Neural progenitor cell (in vitro differentiated cells): ENCODE results near the gene TBX10. TPM values are rescaled to one million over a fixed set of nuclear protein-coding genes. Genes with fewer than 3 reads are reported as not detected.

Source experiments
- DNase-seq: peaks from one replicate; pipeline ENCODE4 v3.0.0-alpha.2; 2016; ENCODE audit warnings: low spot score
- H2AFZ ChIP-seq: fragments of 200-600 bp; sonication (generic); replicated peaks from 2 replicates; pipeline ENCODE4 v1.6.1; 2016; ENCODE audit warnings: antibody characterized with exemption
- H3F3A ChIP-seq: fragments of 200-600 bp; sonication (generic); 2 replicates; pipeline ENCODE4 v1.6.1; 2016; ENCODE audit warnings: antibody characterized with exemption, low read depth
- H3K27ac ChIP-seq: fragments of 200-600 bp; sonication (generic); 2 replicates; pipeline ENCODE4 v1.5.1; 2016; ENCODE audit warnings: mild to moderate bottlenecking
- H3K27me3 ChIP-seq: fragments of 200-600 bp; sonication (generic); 2 replicates; pipeline ENCODE4 v1.6.1; 2016; ENCODE audit warnings: mild to moderate bottlenecking, moderate library complexity
- H3K36me3 ChIP-seq: fragments of 200-600 bp; sonication (generic); 2 replicates; pipeline ENCODE4 v1.5.1; 2016
- H3K4me1 ChIP-seq: fragments of 200-600 bp; sonication (generic); 2 replicates; pipeline ENCODE4 v1.6.1; 2016; ENCODE audit warnings: mixed run types
- H3K4me2 ChIP-seq: fragments of 200-600 bp; sonication (generic); 2 replicates; pipeline ENCODE4 v1.6.1; 2016
- H3K4me3 ChIP-seq: fragments of 200-600 bp; sonication (generic); 2 replicates; pipeline ENCODE4 v1.5.1; 2016
- H3K79me2 ChIP-seq: fragments of 200-600 bp; sonication (generic); 2 replicates; pipeline ENCODE4 v1.6.1; 2016; ENCODE audit warnings: low read depth
- H3K9ac ChIP-seq: fragments of 200-600 bp; sonication (generic); 2 replicates; pipeline ENCODE4 v1.6.1; 2016
- H3K9me3 ChIP-seq: fragments of 200-600 bp; sonication (generic); 2 replicates; pipeline ENCODE4 v1.5.1; 2016; ENCODE audit warnings: low read depth
- H4K20me1 ChIP-seq: fragments of 200-600 bp; sonication (generic); 2 replicates; pipeline ENCODE4 v1.6.1; 2016; ENCODE audit warnings: low read depth
- H3K27ac Mint-ChIP-seq: 3 replicates; pipeline ENCODE4 v1.8.0; 2021; ENCODE audit warnings: mixed read lengths
- H3K27me3 Mint-ChIP-seq: 2 replicates; pipeline ENCODE4 v1.8.0; 2022; ENCODE audit warnings: low read depth, mild to moderate bottlenecking, inconsistent platforms, moderate library complexity, mixed read lengths; ENCODE audit not compliant: insufficient read depth
- H3K36me3 Mint-ChIP-seq: 3 replicates; pipeline ENCODE4 v1.8.0; 2021; ENCODE audit warnings: mixed read lengths
- H3K4me1 Mint-ChIP-seq: 3 replicates; pipeline ENCODE4 v1.8.0; 2021; ENCODE audit warnings: mixed read lengths
- H3K4me3 Mint-ChIP-seq: 3 replicates; pipeline ENCODE4 v1.8.0; 2021; ENCODE audit warnings: mild to moderate bottlenecking, moderate library complexity, mixed read lengths
- H3K9me3 Mint-ChIP-seq: 3 replicates; pipeline ENCODE4 v1.8.0; 2020; ENCODE audit warnings: mixed read lengths
- EZH2 ChIP-seq: fragments of 200-600 bp; sonication (generic); IDR thresholded peaks from 2 replicates; pipeline ENCODE4 v1.6.1; 2017; ENCODE audit warnings: antibody characterized with exemption, mild to moderate bottlenecking, moderate library complexity
- EZH2phosphoT487 ChIP-seq: fragments of 200-600 bp; sonication (generic); IDR thresholded peaks from 2 replicates; pipeline ENCODE4 v1.6.1; 2017; ENCODE audit warnings: antibody characterized with exemption
- total RNA-seq: library from RNA; depleted of rRNA; stranded (reverse); fragments of >200 nt; gene quantifications from 2 replicates; pipeline ENCODE4 v1.2.3, GENCODE V29; 2015; ENCODE audit warnings: low replicate concordance
- TF ChIP-seq, protein P1 (sequence below): fragments of 200-600 bp; sonication (generic); IDR thresholded peaks from 2 replicates; pipeline ENCODE4 v1.5.1; 2017; ENCODE audit warnings: antibody characterized with exemption, mild to moderate bottlenecking

The TBX10 gene
- total RNA-seq, 1 donor from 2014 or later: not detected

DNA sequence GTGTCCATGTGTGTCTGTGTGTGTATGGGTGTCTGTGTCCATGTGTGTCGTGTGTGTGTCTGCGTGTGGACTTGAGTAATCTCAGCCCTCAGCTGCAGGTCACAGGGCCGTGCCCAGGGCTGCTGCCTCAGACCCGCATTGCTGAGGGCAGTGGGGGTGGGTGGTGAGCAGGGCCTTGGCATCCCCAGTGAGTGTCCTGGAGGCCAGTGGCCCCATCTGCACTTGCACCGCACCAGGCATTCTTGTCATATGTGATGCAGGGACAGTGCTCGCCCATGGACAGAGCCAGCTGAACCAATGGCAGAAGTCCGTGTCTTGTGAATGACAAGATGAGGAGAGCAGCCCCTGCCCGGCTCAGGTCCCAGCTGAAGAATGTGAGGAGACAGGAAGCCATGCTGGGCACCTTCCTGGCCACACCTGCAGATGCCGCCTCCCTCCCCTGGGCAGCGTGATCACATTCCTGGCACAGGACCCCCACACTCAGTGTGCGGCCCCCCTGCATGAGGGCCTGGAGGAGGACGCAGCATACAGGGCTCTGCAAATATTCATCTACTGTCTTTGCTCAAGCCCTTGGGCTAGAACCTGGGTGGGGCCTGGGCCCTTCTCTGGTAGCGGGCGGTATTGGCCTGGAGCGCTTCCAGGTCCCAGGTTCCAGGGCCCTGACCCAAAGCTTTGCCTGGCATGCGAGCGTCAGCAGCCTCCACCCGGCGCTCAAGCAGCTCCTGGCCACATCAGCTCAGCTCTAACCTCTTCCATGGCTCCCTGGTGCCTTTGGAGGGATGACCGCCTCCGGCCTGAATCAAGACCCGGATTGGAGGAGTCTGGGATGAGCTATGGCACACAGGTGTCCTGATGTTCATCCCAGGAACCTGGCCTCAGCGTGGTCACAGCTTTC is 31.0 kb upstream of the TBX10 start:
- no peak overlapping the region for H2AFZ ChIP-seq
- H3K27ac ChIP-seq: no peak overlapping the region
- no peak overlapping the region for H3K9ac ChIP-seq
- Mint-ChIP-seq H3K36me3 (no peaks in the 10 kb centered on the region), H3K27ac (no peak overlapping the region), H3K9me3 (peaks cover under 1% of the 10 kb centered on the region), H3K4me3 (no peak overlapping the region), H3K4me1 (no peaks in the 10 kb centered on the region), H3K27me3 (peaks cover 5% of the 10 kb centered on the region)
- H3K4me1 ChIP-seq: no peaks in the 10 kb centered on the region
- TF ChIP-seq, protein P1, sequence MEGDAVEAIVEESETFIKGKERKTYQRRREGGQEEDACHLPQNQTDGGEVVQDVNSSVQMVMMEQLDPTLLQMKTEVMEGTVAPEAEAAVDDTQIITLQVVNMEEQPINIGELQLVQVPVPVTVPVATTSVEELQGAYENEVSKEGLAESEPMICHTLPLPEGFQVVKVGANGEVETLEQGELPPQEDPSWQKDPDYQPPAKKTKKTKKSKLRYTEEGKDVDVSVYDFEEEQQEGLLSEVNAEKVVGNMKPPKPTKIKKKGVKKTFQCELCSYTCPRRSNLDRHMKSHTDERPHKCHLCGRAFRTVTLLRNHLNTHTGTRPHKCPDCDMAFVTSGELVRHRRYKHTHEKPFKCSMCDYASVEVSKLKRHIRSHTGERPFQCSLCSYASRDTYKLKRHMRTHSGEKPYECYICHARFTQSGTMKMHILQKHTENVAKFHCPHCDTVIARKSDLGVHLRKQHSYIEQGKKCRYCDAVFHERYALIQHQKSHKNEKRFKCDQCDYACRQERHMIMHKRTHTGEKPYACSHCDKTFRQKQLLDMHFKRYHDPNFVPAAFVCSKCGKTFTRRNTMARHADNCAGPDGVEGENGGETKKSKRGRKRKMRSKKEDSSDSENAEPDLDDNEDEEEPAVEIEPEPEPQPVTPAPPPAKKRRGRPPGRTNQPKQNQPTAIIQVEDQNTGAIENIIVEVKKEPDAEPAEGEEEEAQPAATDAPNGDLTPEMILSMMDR: no peak
- H3K79me2 ChIP-seq: no peaks in the 10 kb centered on the region
- H3K4me2 ChIP-seq: no peak overlapping the region
- no peak for DNase-seq
- no peaks in the 10 kb centered on the region for H3K27me3 ChIP-seq
- no peaks in the 10 kb centered on the region for H3F3A ChIP-seq
- H3K9me3 ChIP-seq: no peaks in the 10 kb centered on the region
- no peaks in the 10 kb centered on the region for H4K20me1 ChIP-seq
- H3K36me3 ChIP-seq: no peaks in the 10 kb centered on the region
- no peak overlapping the region for H3K4me3 ChIP-seq

DNA sequence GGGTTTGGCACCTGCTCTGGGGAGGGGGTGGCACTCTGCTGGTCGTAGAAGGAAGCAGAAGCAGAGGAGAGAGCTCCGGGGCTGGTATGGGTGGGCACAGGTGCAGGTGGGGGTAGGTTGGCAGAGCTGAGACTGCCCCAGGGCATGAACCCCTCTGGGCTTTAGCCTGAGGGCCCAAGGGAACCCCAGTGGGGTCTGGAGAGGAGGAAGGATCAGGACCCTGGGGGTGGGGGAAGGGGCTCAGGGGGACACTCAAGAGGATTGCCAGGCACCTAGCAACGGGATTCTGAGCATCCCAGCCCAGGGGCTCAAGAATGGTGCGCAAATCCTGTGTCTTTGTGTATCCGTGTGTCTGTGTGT is 28.6 kb upstream of the TBX10 start:
- H4K20me1 ChIP-seq: no peaks in the 10 kb centered on the region
- no peak overlapping the region for H3K4me2 ChIP-seq
- Mint-ChIP-seq H3K9me3 (no peaks in the 10 kb centered on the region), H3K27me3 (peaks cover 3% of the 10 kb centered on the region), H3K36me3 (no peaks in the 10 kb centered on the region), H3K4me1 (no peaks in the 10 kb centered on the region), H3K27ac (no peak overlapping the region), H3K4me3 (no peak overlapping the region)
- no peak for DNase-seq
- no peaks in the 10 kb centered on the region for H3K36me3 ChIP-seq
- H3K79me2 ChIP-seq: no peaks in the 10 kb centered on the region
- no peaks in the 10 kb centered on the region for H3K27me3 ChIP-seq
- no peak overlapping the region for H3K9ac ChIP-seq
- no peak overlapping the region for H3K4me3 ChIP-seq
- no peaks in the 10 kb centered on the region for H3K4me1 ChIP-seq
- no peaks in the 10 kb centered on the region for H3K9me3 ChIP-seq
- no peak overlapping the region for H3K27ac ChIP-seq
- H3F3A ChIP-seq: no peaks in the 10 kb centered on the region
- no peak overlapping the region for H2AFZ ChIP-seq
- TF ChIP-seq, protein P1: no peak
- TF ChIP-seq EZH2phosphoT487: no peak
- no peak for TF ChIP-seq EZH2

DNA sequence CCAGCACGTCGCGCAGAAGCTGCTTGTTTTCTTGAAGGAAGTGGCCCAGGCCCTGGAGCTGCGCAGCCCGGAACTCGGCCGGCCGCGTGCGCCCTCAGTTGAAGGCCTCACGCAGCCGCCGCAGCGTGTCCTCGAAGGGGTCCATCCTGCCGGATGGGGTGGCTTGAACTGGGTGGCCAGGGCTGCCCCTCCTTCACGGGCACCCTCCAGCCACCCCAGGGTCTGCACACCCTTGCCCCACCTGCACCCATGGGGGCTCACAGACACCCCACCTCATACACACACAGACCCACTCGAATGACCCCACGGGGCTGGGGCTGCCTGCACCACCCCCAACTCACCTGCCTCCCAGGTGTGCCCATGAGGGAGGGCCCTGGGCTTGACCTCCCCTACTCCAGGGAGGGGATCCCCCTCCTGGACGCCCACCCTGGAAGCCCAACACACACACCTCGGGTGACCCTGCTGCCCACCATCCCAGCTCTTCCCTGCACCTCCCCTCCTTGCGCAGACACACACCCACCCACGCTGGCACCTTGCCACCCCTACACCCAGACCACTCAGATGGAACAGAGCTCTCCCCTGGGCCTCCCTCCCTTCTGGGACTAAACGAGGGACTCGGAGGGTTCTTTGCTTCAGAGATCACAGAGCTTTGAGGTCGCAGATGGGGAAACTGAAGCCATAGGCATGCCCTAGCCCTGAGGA is 28.1 kb upstream of the TBX10 start:
- Histone ChIP-seq H3K4me3 (no peak overlapping the region), H4K20me1 (no peaks in the 10 kb centered on the region), H3K27ac (no peak overlapping the region), H3F3A (no peaks in the 10 kb centered on the region), H3K9ac (no peak overlapping the region), H3K9me3 (no peaks in the 10 kb centered on the region), H3K4me1 (no peaks in the 10 kb centered on the region), H3K27me3 (no peaks in the 10 kb centered on the region), H2AFZ (no peak overlapping the region), H3K4me2 (no peak overlapping the region), H3K79me2 (no peaks in the 10 kb centered on the region), H3K36me3 (no peaks in the 10 kb centered on the region)
- TF ChIP-seq, protein P1: no peak
- no peak for TF ChIP-seq EZH2phosphoT487
- no peak for TF ChIP-seq EZH2
- H3K27me3 Mint-ChIP-seq: peaks cover 3% of the 10 kb centered on the region
- H3K4me3 Mint-ChIP-seq: no peak overlapping the region
- H3K4me1 Mint-ChIP-seq: no peaks in the 10 kb centered on the region
- H3K9me3 Mint-ChIP-seq: no peaks in the 10 kb centered on the region
- H3K36me3 Mint-ChIP-seq: no peaks in the 10 kb centered on the region
- no peak overlapping the region for H3K27ac Mint-ChIP-seq
- no peak for DNase-seq
